SK-N-MC (cell line): ENCODE results near the gene ADAMTSL1.

ENCODE experiments used
- DNase-seq: peaks from one replicate; pipeline ENCODE4 v3.0.0-alpha.2; 2011; ENCODE audit warnings: low read depth, low spot score
- H3K27ac ChIP-seq: fragments of 200-600 bp; sonication (generic); 2 replicates; pipeline ENCODE4 v1.5.1; 2016; ENCODE audit warnings: mixed run types
- H3K36me3 ChIP-seq: fragments of 200-600 bp; sonication (generic); 2 replicates; pipeline ENCODE4 v1.6.1; 2017; ENCODE audit warnings: antibody characterized with exemption, low read length, mixed read lengths; ENCODE audit not compliant: insufficient read depth
- H3K4me3 ChIP-seq: fragments of 200-600 bp; sonication (generic); 2 replicates; pipeline ENCODE4 v1.5.1; 2016
- H3K9ac ChIP-seq: fragments of 200-600 bp; sonication (generic); 2 replicates; pipeline ENCODE4 v1.8.0; 2017; ENCODE audit warnings: mixed run types, mixed read lengths; ENCODE audit not compliant: insufficient read length
- H3K9me3 ChIP-seq: fragments of 200-600 bp; sonication (generic); 2 replicates; pipeline ENCODE4 v1.6.1; 2017; ENCODE audit warnings: low read depth, mild to moderate bottlenecking, antibody characterized with exemption, low read length, moderate library complexity, mixed read lengths
- EZH2 ChIP-seq: fragments of 200-600 bp; sonication (generic); IDR thresholded peaks from one replicate; pipeline ENCODE4 v1.6.1; 2017; ENCODE audit warnings: antibody characterized with exemption
- FOXP2 ChIP-seq: optimal IDR thresholded peaks from 2 replicates; pipeline ENCODE3; 2011; ENCODE audit warnings: mild to moderate bottlenecking, moderate library complexity; ENCODE audit not compliant: insufficient read depth; ENCODE audit errors: extremely low read length, control extremely low read depth
- POLR2AphosphoS5 ChIP-seq: IDR thresholded peaks from 2 replicates; pipeline ENCODE4 v1.6.1; 2012; ENCODE audit warnings: mild to moderate bottlenecking, low read depth, low read length, borderline replicate concordance

ADAMTSL1 gene

GRCh38 chr9:18793122-18793521 is 319.2 kb downstream of the ADAMTSL1 start:
- no peak overlapping the region for H3K4me3 ChIP-seq
- no peaks in the 10 kb centered on the region for H3K9me3 ChIP-seq
- TF ChIP-seq POLR2AphosphoS5, result no peak
- no peak for TF ChIP-seq EZH2
- no peak for TF ChIP-seq FOXP2
- DNase-seq, result no peak
- no peaks in the 10 kb centered on the region for H3K36me3 ChIP-seq
- no peak overlapping the region for H3K27ac ChIP-seq
- no peak overlapping the region for H3K9ac ChIP-seq

DNA sequence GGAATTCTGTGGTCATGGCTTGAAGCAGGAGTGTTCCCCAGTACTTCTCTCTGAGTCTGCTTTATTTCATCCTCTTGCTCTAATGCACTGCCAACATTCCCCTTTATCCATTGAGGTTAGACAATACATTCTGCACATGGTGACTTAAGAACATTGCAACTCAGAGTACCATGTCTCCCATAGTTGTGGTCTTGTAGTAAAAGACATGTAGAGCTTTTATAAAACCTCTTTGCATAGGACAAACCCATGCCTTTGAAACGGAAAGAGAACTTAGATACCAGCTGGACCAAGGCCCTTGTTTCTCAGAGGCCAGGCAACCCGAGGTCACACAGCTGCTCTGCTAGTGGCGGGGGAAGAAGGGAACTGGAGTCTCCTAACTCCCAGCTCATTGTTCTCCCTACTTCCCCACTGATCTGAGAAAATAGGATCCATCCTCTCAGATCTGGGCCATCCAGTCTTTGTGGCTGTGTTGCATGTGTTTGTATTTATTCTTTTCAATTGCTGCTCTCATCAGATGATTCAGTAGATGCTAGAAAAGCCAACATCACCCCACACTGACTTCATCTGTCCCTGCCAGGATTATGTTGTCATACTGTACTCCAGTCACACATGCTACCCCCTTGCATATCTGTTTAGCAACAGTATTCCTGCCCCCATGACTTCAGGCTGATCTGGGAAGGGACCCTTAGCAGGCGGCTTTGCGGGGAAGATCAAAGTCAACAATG is 322.2 kb downstream of the ADAMTSL1 start:
- Histone ChIP-seq H3K4me3 (no peak overlapping the region), H3K27ac (no peak overlapping the region), H3K9ac (no peak overlapping the region), H3K36me3 (no peaks in the 10 kb centered on the region), H3K9me3 (no peaks in the 10 kb centered on the region)
- no peak for TF ChIP-seq EZH2
- no peak for TF ChIP-seq POLR2AphosphoS5
- no peak for TF ChIP-seq FOXP2
- DNase-seq, result no peak

GRCh38 chr9:18796696-18797270 is 322.8 kb downstream of the ADAMTSL1 start:
- no peak for DNase-seq
- Histone ChIP-seq H3K4me3 (no peak overlapping the region), H3K36me3 (no peaks in the 10 kb centered on the region), H3K9ac (no peak overlapping the region), H3K27ac (no peak overlapping the region), H3K9me3 (no peaks in the 10 kb centered on the region)
- TF ChIP-seq EZH2 (no peak), FOXP2 (no peak), POLR2AphosphoS5 (no peak)

DNA sequence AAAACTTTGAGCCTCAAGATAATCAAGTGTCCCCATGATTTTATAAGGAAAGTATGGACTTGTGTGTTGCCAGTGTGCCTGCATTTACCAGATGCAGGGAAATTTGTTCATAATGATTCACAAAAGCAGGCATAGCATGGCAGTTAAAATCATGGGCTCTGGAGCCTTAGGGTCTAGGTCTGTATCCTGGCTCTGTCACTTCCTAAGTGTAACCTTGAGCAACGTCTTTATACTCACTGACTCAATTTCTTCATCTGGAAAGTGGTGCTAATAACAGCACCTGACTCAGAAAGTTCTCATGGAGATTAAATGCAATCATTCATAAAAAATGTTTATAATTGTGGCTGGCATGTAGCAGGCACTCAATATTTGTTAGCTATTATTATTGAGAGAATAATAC is 324.2 kb downstream of the ADAMTSL1 start:
- H3K4me3 ChIP-seq, result no peak overlapping the region
- no peak overlapping the region for H3K9ac ChIP-seq
- H3K36me3 ChIP-seq, result no peaks in the 10 kb centered on the region
- H3K27ac ChIP-seq, result no peak overlapping the region
- TF ChIP-seq EZH2 (no peak), FOXP2 (no peak), POLR2AphosphoS5 (no peak)
- DNase-seq, result no peak
- H3K9me3 ChIP-seq, result no peaks in the 10 kb centered on the region

DNA sequence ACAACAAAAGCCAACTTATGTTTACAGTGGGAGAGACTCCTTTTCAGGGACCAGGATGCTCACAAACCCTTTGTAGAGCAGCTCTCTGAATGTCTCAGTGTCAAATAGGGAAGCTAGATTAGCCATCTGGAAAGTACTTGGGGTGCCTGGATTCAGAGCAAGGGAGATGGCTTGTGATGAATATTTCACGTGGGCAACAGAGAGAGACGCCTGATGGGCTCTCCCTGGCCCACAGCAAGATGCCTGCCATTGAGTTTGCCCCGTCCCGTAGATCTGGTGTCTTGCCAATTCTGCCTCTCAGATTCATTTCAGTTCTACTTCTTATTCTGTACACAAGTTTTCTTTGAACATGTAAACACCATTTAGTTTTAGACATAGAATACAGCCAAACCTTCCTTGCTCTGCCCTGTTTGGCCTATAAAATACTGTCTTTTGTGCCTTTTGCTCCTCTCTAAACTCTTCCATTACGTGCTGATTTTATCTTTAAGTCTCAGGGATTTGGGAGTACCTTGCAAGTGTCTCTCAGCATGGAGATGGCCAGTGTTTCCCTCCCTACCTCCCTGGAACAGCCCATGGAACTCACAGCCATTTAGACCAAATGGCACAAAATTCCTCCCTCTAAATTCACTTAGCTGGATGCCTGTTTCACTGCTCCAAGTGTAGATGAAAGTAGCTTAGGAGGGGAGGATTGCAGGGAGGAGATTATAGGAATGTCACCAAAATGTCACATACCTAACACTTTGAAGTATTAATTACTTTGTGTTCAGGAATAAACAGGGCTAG is 324.7 kb downstream of the ADAMTSL1 start:
- Histone ChIP-seq H3K9me3 (no peaks in the 10 kb centered on the region), H3K36me3 (no peaks in the 10 kb centered on the region), H3K4me3 (no peak overlapping the region), H3K27ac (no peak overlapping the region), H3K9ac (no peak overlapping the region)
- no peak for DNase-seq
- TF ChIP-seq EZH2 (no peak), FOXP2 (no peak), POLR2AphosphoS5 (no peak)

DNA sequence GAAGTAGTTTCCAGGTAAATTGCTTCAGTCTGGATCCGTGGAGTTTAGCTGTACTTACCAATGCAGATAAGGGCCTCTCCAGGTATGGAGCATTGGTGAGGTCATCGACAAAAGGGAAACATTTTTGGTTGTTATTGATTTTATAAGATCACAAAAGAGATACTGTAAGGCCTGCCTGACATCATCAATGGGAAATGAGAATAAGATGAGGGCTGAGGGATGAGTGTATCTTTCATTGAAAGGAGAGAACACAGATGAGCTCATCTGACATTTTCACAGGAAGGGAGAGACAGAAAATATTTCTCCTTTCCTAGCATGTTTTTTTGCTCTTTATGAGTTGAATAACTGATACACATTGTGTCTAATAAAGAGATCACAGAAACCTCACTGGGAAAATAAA is 325.5 kb downstream of the ADAMTSL1 start:
- H3K27ac ChIP-seq, result no peak overlapping the region

GRCh38 chr9:18800579-18800978 is 326.6 kb downstream of the ADAMTSL1 start:
- H3K27ac ChIP-seq, result no peak overlapping the region
- H3K9me3 ChIP-seq, result no peaks in the 10 kb centered on the region
- no peak overlapping the region for H3K4me3 ChIP-seq
- no peaks in the 10 kb centered on the region for H3K36me3 ChIP-seq
- no peak for DNase-seq
- no peak overlapping the region for H3K9ac ChIP-seq
- no peak for TF ChIP-seq POLR2AphosphoS5
- no peak for TF ChIP-seq FOXP2
- no peak for TF ChIP-seq EZH2

More for the DNA sequence above, 325.5 kb downstream of the ADAMTSL1 start:
- no peak overlapping the region for H3K4me3 ChIP-seq
- no peaks in the 10 kb centered on the region for H3K9me3 ChIP-seq
- no peak overlapping the region for H3K9ac ChIP-seq
- no peak for DNase-seq
- TF ChIP-seq EZH2, result no peak
- TF ChIP-seq FOXP2, result no peak
- TF ChIP-seq POLR2AphosphoS5, result no peak
- no peaks in the 10 kb centered on the region for H3K36me3 ChIP-seq

DNA sequence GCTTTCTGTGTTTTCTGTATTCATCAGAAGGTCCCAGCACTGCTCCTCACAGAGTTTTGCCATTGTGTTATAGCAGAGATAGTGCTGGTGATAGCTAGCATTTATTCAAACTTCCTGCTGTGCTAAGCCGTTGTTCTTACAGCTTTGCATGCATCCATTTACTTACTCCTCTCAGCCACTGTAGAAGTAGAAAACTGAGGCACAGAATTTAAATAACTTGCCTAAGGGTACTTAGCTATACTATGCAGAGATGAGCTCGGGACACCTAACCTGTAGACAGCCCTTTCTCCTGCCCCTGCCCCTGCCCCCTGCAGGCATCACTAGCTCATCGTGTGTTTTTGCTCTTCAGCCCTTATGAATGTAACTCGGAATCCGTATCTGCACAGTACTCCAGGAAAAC is 331.4 kb downstream of the ADAMTSL1 start:
- Histone ChIP-seq H3K27ac (no peak overlapping the region), H3K4me3 (no peak overlapping the region), H3K9ac (no peak overlapping the region), H3K36me3 (no peaks in the 10 kb centered on the region), H3K9me3 (no peaks in the 10 kb centered on the region)
- TF ChIP-seq EZH2 (no peak), FOXP2 (no peak), POLR2AphosphoS5 (no peak)
- DNase-seq, result no peak
